ENCODE measurements around the gene CCDC38. TPM values are rescaled to one million over a fixed set of nuclear protein-coding genes. Genes with fewer than 3 reads are reported as not detected.
"Not testable (repeated sequence)": the region's sequence is repeated elsewhere in the genome, so short reads cannot be mapped to it uniquely, and the experiment has no call there.

Gene CCDC38
- total RNA-seq, 1 experiment from 2014 or later = not detected

GRCh38 chr12:95970905-95971304 lies 28.5 kb upstream of the CCDC38 start (continued):
- TF ChIP-seq MXD4 (CRISPR knock-in tag; IDR thresholded peaks at IDR 0.05; ENCODE audit: borderline replicate concordance) (no peak), IRF2 (CRISPR knock-in tag; IDR thresholded peaks at IDR 0.05; ENCODE audit: borderline replicate concordance, low read depth) (no peak), OVOL2 (CRISPR knock-in tag; IDR thresholded peaks at IDR 0.05; ENCODE audit: borderline replicate concordance) (no peak), TEAD1 (CRISPR knock-in tag; IDR thresholded peaks at IDR 0.05) (peak; percentile 78; the same call in 1 of the 2 replicates), GRHL2 (CRISPR knock-in tag; IDR thresholded peaks at IDR 0.05; ENCODE audit: insufficient replicate concordance, severe bottlenecking) (no peak), AFF4 (CRISPR knock-in tag; IDR thresholded peaks at IDR 0.05; ENCODE audit: borderline replicate concordance) (no peak)
- TF ChIP-seq, protein P1, sequence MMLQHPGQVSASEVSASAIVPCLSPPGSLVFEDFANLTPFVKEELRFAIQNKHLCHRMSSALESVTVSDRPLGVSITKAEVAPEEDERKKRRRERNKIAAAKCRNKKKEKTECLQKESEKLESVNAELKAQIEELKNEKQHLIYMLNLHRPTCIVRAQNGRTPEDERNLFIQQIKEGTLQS (CRISPR knock-in tag; conservative IDR thresholded peaks at IDR 0.05) = no peak
- TF ChIP-seq, protein P2, sequence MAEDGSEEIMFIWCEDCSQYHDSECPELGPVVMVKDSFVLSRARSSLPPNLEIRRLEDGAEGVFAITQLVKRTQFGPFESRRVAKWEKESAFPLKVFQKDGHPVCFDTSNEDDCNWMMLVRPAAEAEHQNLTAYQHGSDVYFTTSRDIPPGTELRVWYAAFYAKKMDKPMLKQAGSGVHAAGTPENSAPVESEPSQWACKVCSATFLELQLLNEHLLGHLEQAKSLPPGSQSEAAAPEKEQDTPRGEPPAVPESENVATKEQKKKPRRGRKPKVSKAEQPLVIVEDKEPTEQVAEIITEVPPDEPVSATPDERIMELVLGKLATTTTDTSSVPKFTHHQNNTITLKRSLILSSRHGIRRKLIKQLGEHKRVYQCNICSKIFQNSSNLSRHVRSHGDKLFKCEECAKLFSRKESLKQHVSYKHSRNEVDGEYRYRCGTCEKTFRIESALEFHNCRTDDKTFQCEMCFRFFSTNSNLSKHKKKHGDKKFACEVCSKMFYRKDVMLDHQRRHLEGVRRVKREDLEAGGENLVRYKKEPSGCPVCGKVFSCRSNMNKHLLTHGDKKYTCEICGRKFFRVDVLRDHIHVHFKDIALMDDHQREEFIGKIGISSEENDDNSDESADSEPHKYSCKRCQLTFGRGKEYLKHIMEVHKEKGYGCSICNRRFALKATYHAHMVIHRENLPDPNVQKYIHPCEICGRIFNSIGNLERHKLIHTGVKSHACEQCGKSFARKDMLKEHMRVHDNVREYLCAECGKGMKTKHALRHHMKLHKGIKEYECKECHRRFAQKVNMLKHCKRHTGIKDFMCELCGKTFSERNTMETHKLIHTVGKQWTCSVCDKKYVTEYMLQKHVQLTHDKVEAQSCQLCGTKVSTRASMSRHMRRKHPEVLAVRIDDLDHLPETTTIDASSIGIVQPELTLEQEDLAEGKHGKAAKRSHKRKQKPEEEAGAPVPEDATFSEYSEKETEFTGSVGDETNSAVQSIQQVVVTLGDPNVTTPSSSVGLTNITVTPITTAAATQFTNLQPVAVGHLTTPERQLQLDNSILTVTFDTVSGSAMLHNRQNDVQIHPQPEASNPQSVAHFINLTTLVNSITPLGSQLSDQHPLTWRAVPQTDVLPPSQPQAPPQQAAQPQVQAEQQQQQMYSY (CRISPR knock-in tag; IDR thresholded peaks at IDR 0.05) = no peak

DNA sequence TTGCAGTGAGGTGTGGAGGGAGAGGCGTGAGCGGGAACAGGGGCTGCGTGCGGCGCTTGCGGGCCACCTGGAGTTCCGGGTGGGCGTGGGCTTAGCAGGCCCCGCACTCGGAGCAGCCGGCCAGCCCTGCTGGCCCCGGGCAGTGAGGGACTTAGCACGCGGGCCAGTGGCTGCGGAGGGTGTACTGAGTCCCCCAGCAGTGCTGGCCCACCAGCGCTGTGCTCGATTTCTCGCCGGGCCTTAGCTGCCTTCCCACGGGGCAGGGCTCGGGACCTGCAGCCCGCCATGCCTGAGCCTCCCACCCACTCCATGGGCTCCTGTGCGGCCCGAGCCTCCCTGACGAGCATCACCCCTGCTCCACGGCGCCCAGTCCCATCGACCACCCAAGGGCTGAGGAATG lies 26.7 kb upstream of the CCDC38 start:
- ATAC-seq = not testable (repeated sequence)

GRCh38 chr12:95967301-95967700 lies 24.9 kb upstream of the CCDC38 start:
- H3K36me3 Mint-ChIP-seq = peaks cover 10% of the 10 kb centered on the region
- peaks cover 11% of the 10 kb centered on the region for H3K9me3 Mint-ChIP-seq
- ChIA-PET POLR2A (interaction anchor here (0.7 kb wide), 1 partner anchor 745 kb away, joined by 6 read pairs; no protein-coding TSS in a partner anchor), CTCF (no interaction called here)
- H3K4me3 Mint-ChIP-seq = no peak overlapping the region
- H3K4me1 Mint-ChIP-seq = peaks cover 22% of the 10 kb centered on the region
- peaks cover 4% of the 10 kb centered on the region; the same call in 1 of the 2 replicates for H3K27me3 Mint-ChIP-seq (ENCODE audit: low read depth)
- no peak overlapping the region for H3K27ac Mint-ChIP-seq
- no peak for ATAC-seq
- no peak for DNase-seq (ENCODE audit: low spot score)
- TF ChIP-seq ZNF121 (CRISPR knock-in tag; IDR thresholded peaks at IDR 0.05) (no peak), ARID4B (CRISPR knock-in tag; IDR thresholded peaks at IDR 0.05; ENCODE audit: borderline replicate concordance) (no peak), ZNF263 (CRISPR knock-in tag; IDR thresholded peaks at IDR 0.05; ENCODE audit: low read depth) (no peak), RELA (CRISPR knock-in tag; IDR thresholded peaks at IDR 0.05; ENCODE audit: borderline replicate concordance) (no peak), ATF6 (CRISPR knock-in tag; IDR thresholded peaks at IDR 0.05) (no peak), FOXP1 (CRISPR knock-in tag; IDR thresholded peaks at IDR 0.05; ENCODE audit: borderline replicate concordance) (no peak), TEAD1 (CRISPR knock-in tag; IDR thresholded peaks at IDR 0.05) (no peak), ZNF219 (CRISPR knock-in tag; IDR thresholded peaks at IDR 0.05; ENCODE audit: borderline replicate concordance) (no peak)
- TF ChIP-seq, protein P3, sequence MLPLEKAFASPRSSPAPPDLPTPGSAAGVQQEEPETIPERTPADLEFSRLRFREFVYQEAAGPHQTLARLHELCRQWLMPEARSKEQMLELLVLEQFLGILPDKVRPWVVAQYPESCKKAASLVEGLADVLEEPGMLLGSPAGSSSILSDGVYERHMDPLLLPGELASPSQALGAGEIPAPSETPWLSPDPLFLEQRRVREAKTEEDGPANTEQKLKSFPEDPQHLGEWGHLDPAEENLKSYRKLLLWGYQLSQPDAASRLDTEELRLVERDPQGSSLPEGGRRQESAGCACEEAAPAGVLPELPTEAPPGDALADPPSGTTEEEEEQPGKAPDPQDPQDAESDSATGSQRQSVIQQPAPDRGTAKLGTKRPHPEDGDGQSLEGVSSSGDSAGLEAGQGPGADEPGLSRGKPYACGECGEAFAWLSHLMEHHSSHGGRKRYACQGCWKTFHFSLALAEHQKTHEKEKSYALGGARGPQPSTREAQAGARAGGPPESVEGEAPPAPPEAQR (CRISPR knock-in tag; IDR thresholded peaks at IDR 0.05) = no peak
- TF ChIP-seq, protein P1 (CRISPR knock-in tag; conservative IDR thresholded peaks at IDR 0.05) = no peak

More for the DNA sequence above, 26.7 kb upstream of the CCDC38 start:
- POLR2A ChIA-PET = interaction anchor here (0.7 kb wide), 1 partner anchor 18 kb away, joined by 4 read pairs; no protein-coding TSS in a partner anchor
- Mint-ChIP-seq H3K9me3 (peaks cover 11% of the 10 kb centered on the region), H3K4me1 (peaks cover 26% of the 10 kb centered on the region)
- H3K4me3 Mint-ChIP-seq; DNase-seq (ENCODE audit: low spot score); H3K36me3 Mint-ChIP-seq; H3K27me3 Mint-ChIP-seq (ENCODE audit: low read depth); H3K27ac Mint-ChIP-seq; CTCF ChIA-PET: not testable (repeated sequence)

All from WTC11 (cell line).